Activated T-cell treated with anti-CD3 and anti-CD28 coated beads, Interleukin-2, amount 50 U/mL, for 24 hours (primary cell): Measurements from ENCODE around the gene ZNF169.
"Not testable (repeated sequence)": the region's sequence is repeated elsewhere in the genome, so short reads cannot be mapped to it uniquely, and the experiment has no call there.

Experiments
- DNase-seq: peaks from one replicate; pipeline ENCODE4 v3.0.0-alpha.2; 2020
- H3K27ac Mint-ChIP-seq: 2 replicates; pipeline ENCODE4 v1.8.0; 2020; ENCODE audit warnings: mild to moderate bottlenecking, mixed read lengths
- H3K27me3 Mint-ChIP-seq: 2 replicates; pipeline ENCODE4 v1.8.0; 2020; ENCODE audit warnings: mixed read lengths
- H3K36me3 Mint-ChIP-seq: 2 replicates; pipeline ENCODE4 v1.8.0; 2020; ENCODE audit warnings: low read depth, mixed read lengths
- H3K4me1 Mint-ChIP-seq: 2 replicates; pipeline ENCODE4 v1.8.0; 2020; ENCODE audit warnings: low read depth, mixed read lengths
- H3K4me3 Mint-ChIP-seq: 2 replicates; pipeline ENCODE4 v1.8.0; 2020; ENCODE audit warnings: mild to moderate bottlenecking, moderate library complexity, mixed read lengths
- H3K9me3 Mint-ChIP-seq: 2 replicates; pipeline ENCODE4 v1.8.0; 2020; ENCODE audit warnings: mixed read lengths

ZNF169 gene

DNA sequence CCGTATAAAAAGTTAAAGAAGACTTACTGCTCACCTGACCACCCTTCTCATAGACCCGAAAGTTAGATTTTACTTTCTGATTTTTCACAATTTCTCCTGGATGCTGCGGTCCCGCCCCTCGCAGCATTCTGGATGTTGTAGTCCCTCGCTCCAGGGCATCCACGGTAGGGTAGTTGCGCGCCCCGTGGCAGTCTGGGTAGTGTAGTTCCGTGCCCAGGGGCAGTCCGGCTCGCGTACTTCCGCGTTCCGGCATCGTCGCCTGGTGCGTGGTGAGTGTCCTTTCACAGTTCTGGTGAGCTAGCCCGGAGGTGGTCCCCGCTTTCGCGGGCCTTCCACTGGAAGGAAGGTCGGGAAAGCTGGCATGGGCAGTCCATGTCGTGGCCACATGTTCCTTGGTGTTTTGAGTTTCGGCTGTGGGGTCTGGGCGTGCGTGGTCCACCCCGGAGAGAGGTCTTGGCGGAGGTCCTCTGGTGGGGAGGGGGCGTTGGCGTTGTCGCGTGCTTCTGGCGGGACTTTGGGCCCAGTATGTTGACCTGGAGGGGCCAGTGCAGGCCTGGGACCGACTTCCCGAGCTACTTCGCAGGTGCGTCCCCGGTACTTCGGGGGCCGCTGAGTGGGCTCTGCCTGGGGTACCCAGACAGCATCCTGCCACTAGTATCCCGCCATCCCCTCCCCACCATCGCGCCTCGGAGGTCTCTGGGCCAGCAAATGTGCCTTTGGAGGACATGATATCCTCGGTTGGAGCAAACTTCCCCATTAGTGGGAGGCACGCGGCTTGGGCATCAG, at the start of gene ZNF169:
TSS of gene ZNF169 (plus strand) at position 222 of the 786 bp plus-strand sequence. CDS start 19,515 bp downstream, outside the sequence.
- peaks cover 7% of the 10 kb centered on the region for H3K27me3 Mint-ChIP-seq
- DNase-seq = peak; percentile 90
- H3K36me3 Mint-ChIP-seq = peaks cover 36% of the 10 kb centered on the region
- peaks cover 38% of the 10 kb centered on the region for H3K4me1 Mint-ChIP-seq
- no peaks in the 10 kb centered on the region for H3K9me3 Mint-ChIP-seq
- H3K27ac Mint-ChIP-seq = peak within 1 kb of the TSS; percentile 99
- peak within 1 kb of the TSS; percentile 99 for H3K4me3 Mint-ChIP-seq

GRCh38 chr9:94210616-94211603, 48.2 kb upstream of the ZNF169 start:
- Mint-ChIP-seq H3K4me1 (peaks cover 3% of the 10 kb centered on the region), H3K36me3 (no peaks in the 10 kb centered on the region), H3K27me3 (peaks cover 12% of the 10 kb centered on the region), H3K4me3 (no peak overlapping the region), H3K9me3 (no peaks in the 10 kb centered on the region), H3K27ac (no peak overlapping the region)
- no peak for DNase-seq

GRCh38 chr9:94212091-94212490, 47.0 kb upstream of the ZNF169 start:
- DNase-seq = no peak
- no peak overlapping the region for H3K4me3 Mint-ChIP-seq
- H3K27me3 Mint-ChIP-seq = peaks cover 20% of the 10 kb centered on the region
- H3K9me3 Mint-ChIP-seq = no peaks in the 10 kb centered on the region
- peaks cover 3% of the 10 kb centered on the region for H3K4me1 Mint-ChIP-seq
- no peak overlapping the region for H3K27ac Mint-ChIP-seq
- no peaks in the 10 kb centered on the region for H3K36me3 Mint-ChIP-seq

DNA sequence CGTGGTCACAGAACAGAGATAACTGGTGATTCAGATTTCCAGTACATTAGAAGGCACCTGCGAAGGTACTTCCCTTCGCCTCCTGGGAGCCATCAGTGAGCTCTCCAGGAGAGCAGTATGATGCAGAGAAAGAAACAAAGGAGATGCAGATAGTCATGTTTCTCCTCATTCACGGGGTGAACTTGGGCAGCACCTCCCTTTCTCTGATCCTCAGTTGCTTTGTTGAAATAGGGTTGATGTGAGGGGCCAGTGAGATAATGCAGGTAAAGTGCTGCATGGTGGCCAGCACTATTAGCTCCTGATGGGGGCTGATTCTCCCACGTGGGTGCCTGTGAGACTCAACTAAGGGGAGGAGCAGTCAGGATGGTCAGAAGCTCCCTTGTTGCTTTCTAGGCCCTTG, 46.6 kb upstream of the ZNF169 start:
- no peak for DNase-seq
- H3K4me1 Mint-ChIP-seq = peaks cover 3% of the 10 kb centered on the region
- no peaks in the 10 kb centered on the region for H3K36me3 Mint-ChIP-seq
- peaks cover 23% of the 10 kb centered on the region for H3K27me3 Mint-ChIP-seq
- no peaks in the 10 kb centered on the region for H3K9me3 Mint-ChIP-seq
- no peak overlapping the region for H3K4me3 Mint-ChIP-seq
- H3K27ac Mint-ChIP-seq = no peak overlapping the region

GRCh38 chr9:94213511-94214124, 45.5 kb upstream of the ZNF169 start:
- Mint-ChIP-seq H3K36me3 (no peaks in the 10 kb centered on the region), H3K4me1 (peaks cover 3% of the 10 kb centered on the region), H3K27me3 (peaks cover 31% of the 10 kb centered on the region), H3K27ac (no peak overlapping the region), H3K9me3 (no peaks in the 10 kb centered on the region), H3K4me3 (no peak overlapping the region)
- peak; percentile 75 for DNase-seq

- H3K36me3 Mint-ChIP-seq = no peaks in the 10 kb centered on the region
- H3K27ac Mint-ChIP-seq = no peak overlapping the region
- peaks cover 46% of the 10 kb centered on the region for H3K27me3 Mint-ChIP-seq
- no peaks in the 10 kb centered on the region for H3K4me1 Mint-ChIP-seq
- no peak overlapping the region for H3K4me3 Mint-ChIP-seq
- H3K9me3 Mint-ChIP-seq = peaks cover 3% of the 10 kb centered on the region
- DNase-seq = no peak
Measured at GRCh38 chr9:94222870-94223269, 36.2 kb upstream of the ZNF169 start.

DNA sequence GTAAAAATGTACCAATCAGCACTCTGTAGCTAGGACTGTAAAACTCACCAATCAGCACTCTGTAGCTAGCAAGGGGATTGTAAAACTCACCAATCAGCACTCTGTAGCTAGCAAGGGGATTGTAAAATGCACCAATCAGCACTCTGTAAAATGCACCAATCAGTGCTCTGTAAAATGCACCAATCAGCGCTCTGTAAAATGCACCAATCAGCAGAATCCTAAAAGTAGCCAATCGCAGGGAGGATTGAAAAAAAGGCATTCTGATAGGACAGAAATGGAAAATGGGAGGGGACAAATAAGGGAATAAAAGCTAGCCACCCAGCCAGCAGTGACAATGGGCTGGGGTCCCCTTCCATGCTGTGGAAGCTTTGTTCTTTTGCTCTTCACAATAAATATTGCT, 33.7 kb upstream of the ZNF169 start:
- not testable (repeated sequence) for H3K4me1 Mint-ChIP-seq, H3K36me3 Mint-ChIP-seq, H3K27ac Mint-ChIP-seq, H3K4me3 Mint-ChIP-seq, DNase-seq, H3K9me3 Mint-ChIP-seq
- peaks cover 49% of the 10 kb centered on the region for H3K27me3 Mint-ChIP-seq

DNA sequence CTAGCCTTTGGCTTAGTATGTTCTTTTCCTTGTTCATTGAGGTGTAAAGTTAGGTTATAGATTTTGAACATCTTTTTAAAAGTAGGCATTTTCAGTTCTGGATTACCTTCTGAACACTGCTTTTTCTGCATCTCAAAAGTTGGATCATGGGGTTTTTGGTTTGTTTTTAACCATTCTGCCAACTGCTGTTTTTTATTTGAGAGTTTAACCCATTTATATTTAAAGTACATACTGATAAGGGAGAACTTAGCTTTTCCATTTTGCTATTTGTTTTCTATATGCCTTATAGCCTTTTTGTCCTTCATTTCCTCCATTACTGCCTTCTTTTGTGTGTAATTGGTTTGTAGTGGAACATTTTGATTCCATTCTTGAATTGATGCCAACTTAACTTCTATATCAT, 30.5 kb upstream of the ZNF169 start:
- H3K9me3 Mint-ChIP-seq = peaks cover 9% of the 10 kb centered on the region
- H3K4me3 Mint-ChIP-seq = no peak overlapping the region

GRCh38 chr9:94232428-94232827, 26.7 kb upstream of the ZNF169 start:
- H3K4me3 Mint-ChIP-seq = no peak overlapping the region
- H3K4me1 Mint-ChIP-seq = no peaks in the 10 kb centered on the region
- H3K9me3 Mint-ChIP-seq = peaks cover 6% of the 10 kb centered on the region
- H3K36me3 Mint-ChIP-seq = no peaks in the 10 kb centered on the region
- no peak for DNase-seq
- H3K27ac Mint-ChIP-seq = no peak overlapping the region
- peaks cover 31% of the 10 kb centered on the region for H3K27me3 Mint-ChIP-seq

More for the DNA sequence above, 30.5 kb upstream of the ZNF169 start:
- Mint-ChIP-seq H3K27me3 (peaks cover 52% of the 10 kb centered on the region), H3K4me1 (no peaks in the 10 kb centered on the region), H3K27ac (no peak overlapping the region), H3K36me3 (no peaks in the 10 kb centered on the region)
- DNase-seq = no peak

GRCh38 chr9:94241098-94241497, 18.0 kb upstream of the ZNF169 start:
- DNase-seq, H3K9me3 Mint-ChIP-seq, H3K4me1 Mint-ChIP-seq, H3K27ac Mint-ChIP-seq, H3K36me3 Mint-ChIP-seq, H3K4me3 Mint-ChIP-seq: not testable (repeated sequence)
- peaks cover 11% of the 10 kb centered on the region for H3K27me3 Mint-ChIP-seq

DNA sequence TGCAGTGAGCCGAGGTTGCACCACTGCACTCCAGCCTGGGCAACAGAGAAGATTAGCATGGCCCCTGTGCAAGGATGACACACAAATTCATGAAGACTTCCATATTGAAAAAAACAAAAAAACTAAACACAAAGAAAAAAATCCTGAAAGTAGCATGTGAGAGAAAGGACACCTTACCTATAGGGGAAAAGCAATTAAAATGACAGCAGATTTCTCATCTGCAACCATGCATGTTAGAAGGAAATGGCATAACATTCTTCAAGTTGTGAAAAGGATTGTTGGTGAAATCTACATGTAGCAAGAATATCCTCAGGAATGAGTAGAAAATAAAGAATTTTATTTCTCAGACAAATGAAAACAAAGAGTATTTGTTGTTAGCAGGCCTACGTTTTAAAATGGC, 13.4 kb upstream of the ZNF169 start:
- no peaks in the 10 kb centered on the region for H3K9me3 Mint-ChIP-seq
- H3K36me3 Mint-ChIP-seq = no peaks in the 10 kb centered on the region
- H3K4me1 Mint-ChIP-seq = peaks cover 8% of the 10 kb centered on the region
- no peak overlapping the region for H3K27ac Mint-ChIP-seq
- H3K4me3 Mint-ChIP-seq = no peak overlapping the region
- no peak for DNase-seq
- H3K27me3 Mint-ChIP-seq = peaks cover 11% of the 10 kb centered on the region

DNA sequence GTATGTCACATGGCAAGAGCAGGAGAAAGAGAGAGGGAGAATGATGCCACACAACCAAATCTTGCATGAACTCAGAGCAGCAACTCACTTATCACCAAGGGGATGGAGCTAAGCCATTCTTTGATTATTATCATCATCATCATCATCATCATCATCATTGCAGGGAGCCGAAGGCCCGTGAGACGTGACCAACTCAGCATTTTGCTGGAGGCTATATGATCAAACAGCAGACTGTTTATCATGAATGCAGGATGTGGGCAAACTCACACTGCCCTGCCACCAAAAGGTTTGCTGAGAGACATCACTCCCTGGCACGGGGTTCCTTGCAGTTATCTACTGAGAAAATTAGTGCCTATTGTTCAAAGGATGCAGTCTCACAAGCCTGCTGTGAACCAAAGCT, 8.6 kb upstream of the ZNF169 start:
- Mint-ChIP-seq H3K27ac (no peak overlapping the region), H3K36me3 (no peaks in the 10 kb centered on the region), H3K27me3 (no peaks in the 10 kb centered on the region), H3K4me1 (peaks cover 12% of the 10 kb centered on the region), H3K9me3 (no peaks in the 10 kb centered on the region), H3K4me3 (no peak overlapping the region)
- no peak for DNase-seq

DNA sequence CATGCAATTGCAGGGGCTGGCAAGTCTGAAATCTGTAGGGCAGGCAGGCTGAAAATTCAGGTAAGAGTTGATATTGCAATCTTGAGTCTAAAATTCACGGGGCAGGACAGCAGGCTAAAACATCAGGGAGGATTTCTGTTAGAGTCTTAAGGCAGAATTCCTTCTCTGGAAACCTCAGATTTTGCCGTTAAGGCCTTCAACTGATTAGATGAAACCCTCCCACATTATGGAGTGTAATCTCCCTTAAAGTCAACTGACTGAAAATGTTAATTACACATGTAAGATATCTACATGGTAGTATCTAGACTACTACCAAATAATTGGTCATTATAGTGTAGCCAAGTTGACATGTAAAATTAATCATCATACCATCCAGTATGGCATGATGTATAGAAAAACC, 3.1 kb upstream of the ZNF169 start:
- DNase-seq = no peak
- Mint-ChIP-seq H3K36me3 (peaks cover 11% of the 10 kb centered on the region), H3K27me3 (peaks cover 7% of the 10 kb centered on the region), H3K4me3 (no peak overlapping the region), H3K9me3 (no peaks in the 10 kb centered on the region), H3K4me1 (peaks cover 17% of the 10 kb centered on the region), H3K27ac (no peak overlapping the region)

DNA sequence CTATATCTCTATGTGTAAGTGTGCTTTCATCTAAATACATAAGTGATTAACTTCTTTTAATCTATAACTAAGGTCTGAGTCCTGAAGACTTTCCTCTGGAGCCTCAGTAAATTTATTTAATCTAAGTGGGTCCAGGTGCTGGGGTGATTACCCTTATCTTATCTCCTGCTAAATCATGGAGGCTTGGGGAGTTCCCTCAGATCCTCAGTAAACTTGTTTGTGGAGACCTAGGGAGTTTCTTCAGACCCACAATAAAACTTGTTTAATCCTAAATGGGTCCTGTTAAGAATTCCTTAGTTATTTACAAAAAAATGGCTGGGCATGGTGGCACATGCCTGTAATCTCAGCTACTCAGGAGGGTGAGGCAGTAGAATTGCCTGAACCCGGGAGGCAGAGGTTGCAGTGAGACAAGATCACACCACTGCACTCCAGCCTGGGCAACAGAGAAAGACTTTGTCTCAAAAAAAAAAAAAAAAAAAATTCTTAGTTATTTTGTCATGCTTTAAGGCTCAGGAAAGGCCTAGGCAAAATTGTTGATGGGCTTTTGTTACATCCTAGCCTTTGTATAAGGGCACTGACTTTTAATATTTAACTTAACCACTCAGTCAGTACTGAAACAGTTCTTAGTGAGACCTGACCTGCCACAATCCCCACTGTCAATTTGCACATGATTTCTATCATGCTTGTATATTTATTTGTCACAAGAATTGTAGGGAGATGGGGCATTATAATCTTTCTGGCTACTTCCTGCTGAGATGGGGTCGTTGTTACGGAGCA, 6.7 kb downstream of the ZNF169 start:
- H3K36me3 Mint-ChIP-seq = peaks cover 68% of the 10 kb centered on the region
- H3K4me1 Mint-ChIP-seq = peaks cover 33% of the 10 kb centered on the region
- DNase-seq, H3K27ac Mint-ChIP-seq, H3K4me3 Mint-ChIP-seq, H3K27me3 Mint-ChIP-seq: not testable (repeated sequence)
- peaks cover 13% of the 10 kb centered on the region for H3K9me3 Mint-ChIP-seq
